ENCODE data around the gene SEC22A.

DNA sequence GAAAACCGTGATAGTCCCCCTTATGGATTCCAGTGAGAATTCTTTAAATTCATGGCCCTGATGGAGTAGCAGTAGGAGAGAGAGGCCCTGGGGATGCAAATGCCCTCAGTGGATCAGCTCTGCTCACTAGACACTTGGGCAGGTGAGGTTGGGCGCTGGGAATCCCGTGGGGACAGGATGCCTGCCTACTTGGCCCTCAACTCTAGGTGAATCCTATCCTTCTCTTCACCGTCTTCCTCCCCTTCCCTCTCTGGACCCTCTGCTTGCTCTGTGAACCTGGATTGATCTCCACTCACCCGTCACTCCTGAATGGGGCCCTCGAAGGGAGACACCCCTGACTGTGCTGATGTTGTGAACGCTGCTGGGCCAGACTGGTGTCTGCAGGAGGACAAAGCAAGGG lies 77.4 kb downstream of the SEC22A start:
- TF ChIP-seq POLR2A (IDR thresholded peaks at IDR 0.05; ENCODE audit: low read length) = no peak
- no peak for TF ChIP-seq GATA1 (IDR thresholded peaks at IDR 0.05; ENCODE audit: low read depth, low read length)

Measured in erythroblast (primary cell).